Measurements from ENCODE around the gene NGFR.
"Not testable (repeated sequence)": the region's sequence is repeated elsewhere in the genome, so short reads cannot be mapped to it uniquely, and the experiment has no call there.

Gene NGFR

GRCh38 chr17:49498029-49498615 is 3.0 kb downstream of the NGFR start:
- no peaks in the 10 kb centered on the region for H3K36me3 Mint-ChIP-seq (ENCODE audit: low read depth)
- peak overlapping the region; percentile 93 to 96 (median 93) for H3K4me3 Mint-ChIP-seq
- peaks cover 51% of the 10 kb centered on the region for H3K4me1 Mint-ChIP-seq
- H3K27me3 Mint-ChIP-seq (ENCODE audit: low read depth): peaks cover 62% of the 10 kb centered on the region
- peak in 1 of 3 experiments; percentile 16 for TF ChIP-seq CTCF (IDR thresholded peaks at IDR 0.05; ENCODE audit: unreplicated experiment in 3 of 3)
- peak overlapping the region; percentile 26 to 76 (median 40) for H3K27ac Mint-ChIP-seq
- no peaks in the 10 kb centered on the region for H3K9me3 Mint-ChIP-seq

GRCh38 chr17:49501496-49501895 is 6.4 kb downstream of the NGFR start:
- H3K4me1 Mint-ChIP-seq: peaks cover 69% of the 10 kb centered on the region
- H3K4me3 Mint-ChIP-seq: no peak overlapping the region
- peaks cover 9% of the 10 kb centered on the region for H3K36me3 Mint-ChIP-seq (ENCODE audit: low read depth)
- peak overlapping the region in 1 of 3 experiments; percentile 15 for H3K27ac Mint-ChIP-seq
- no peaks in the 10 kb centered on the region for H3K9me3 Mint-ChIP-seq
- no peak for TF ChIP-seq CTCF (IDR thresholded peaks at IDR 0.05; ENCODE audit: unreplicated experiment in 3 of 3)
- H3K27me3 Mint-ChIP-seq (ENCODE audit: low read depth): peaks cover 37% of the 10 kb centered on the region

GRCh38 chr17:49502254-49502653 is 7.2 kb downstream of the NGFR start:
- Mint-ChIP-seq H3K9me3 (no peaks in the 10 kb centered on the region), H3K27ac (peak overlapping the region in 1 of 3 experiments; percentile 21), H3K27me3 (ENCODE audit: low read depth) (peaks cover 37% of the 10 kb centered on the region), H3K4me1 (peaks cover 69% of the 10 kb centered on the region), H3K4me3 (no peak overlapping the region), H3K36me3 (ENCODE audit: low read depth) (peaks cover 9% of the 10 kb centered on the region)
- TF ChIP-seq CTCF (IDR thresholded peaks at IDR 0.05; ENCODE audit: unreplicated experiment in 3 of 3): no peak

GRCh38 chr17:49502680-49503079 is 7.6 kb downstream of the NGFR start:
- H3K27ac Mint-ChIP-seq: peak overlapping the region in 1 of 3 experiments; percentile 72
- peak overlapping the region in 1 of 3 experiments; percentile 21 for H3K4me3 Mint-ChIP-seq
- not testable (repeated sequence) for H3K9me3 Mint-ChIP-seq; H3K36me3 Mint-ChIP-seq (ENCODE audit: low read depth)
- peaks cover 70% of the 10 kb centered on the region for H3K4me1 Mint-ChIP-seq
- peaks cover 33% of the 10 kb centered on the region for H3K27me3 Mint-ChIP-seq (ENCODE audit: low read depth)

- Mint-ChIP-seq H3K27me3 (ENCODE audit: low read depth) (peaks cover 17% of the 10 kb centered on the region), H3K4me1 (peaks cover 57% of the 10 kb centered on the region), H3K9me3 (no peaks in the 10 kb centered on the region), H3K36me3 (ENCODE audit: low read depth) (peaks cover 9% of the 10 kb centered on the region), H3K27ac (peak overlapping the region in 2 of 3 experiments; percentile 2 to 72), H3K4me3 (no peak overlapping the region)
- no peak for TF ChIP-seq CTCF (IDR thresholded peaks at IDR 0.05; ENCODE audit: unreplicated experiment in 3 of 3)
Measured at GRCh38 chr17:49504369-49504768, 9.3 kb downstream of the NGFR start.

GRCh38 chr17:49505854-49506253 is 10.8 kb downstream of the NGFR start:
- Mint-ChIP-seq H3K4me3 (no peak overlapping the region), H3K9me3 (no peaks in the 10 kb centered on the region), H3K27ac (peak overlapping the region in 2 of 3 experiments; percentile 44 to 60), H3K4me1 (peaks cover 51% of the 10 kb centered on the region), H3K27me3 (ENCODE audit: low read depth) (peaks cover 6% of the 10 kb centered on the region), H3K36me3 (ENCODE audit: low read depth) (peaks cover 9% of the 10 kb centered on the region)
- no peak for TF ChIP-seq CTCF (IDR thresholded peaks at IDR 0.05; ENCODE audit: unreplicated experiment in 3 of 3)

All from nephron (organoid).